K562 (cell line): ENCODE results near the gene LY6G6F. TPM values are rescaled to one million over a fixed set of nuclear protein-coding genes. Genes with fewer than 3 reads are reported as not detected.

Experiments
- CBFA2T3 ChIP-seq: fragments of 450-650 bp; IDR thresholded peaks from 2 replicates; pipeline ENCODE4 v1.6.1; 2017
- CBFB ChIP-seq: sonication (generic); formaldehyde crosslinking; IDR thresholded peaks from 2 replicates; pipeline ENCODE4 v1.4.0; 2020; ENCODE audit warnings: mild to moderate bottlenecking, missing genetic modification reagents
- CBX1 ChIP-seq: sonication (generic); IDR thresholded peaks from 2 replicates; pipeline ENCODE4 v1.6.1; 2016; ENCODE audit warnings: antibody characterized with exemption, low read depth, mild to moderate bottlenecking
- ESRRB ChIP-seq: fragments of 250-450 bp; sonication (Bioruptor Pico); IDR thresholded peaks from 2 replicates; pipeline ENCODE4 v1.5.0; 2020; ENCODE audit warnings: mild to moderate bottlenecking, moderate library complexity, borderline replicate concordance
- FOXJ2 ChIP-seq: fragments of 200-800 bp; sonication (Bioruptor generic); IDR thresholded peaks from 2 replicates; pipeline ENCODE4 v1.6.1; 2016; ENCODE audit warnings: missing genetic modification characterization, missing compliant biosample characterization
- HDAC3 ChIP-seq: fragments of 450-650 bp; IDR thresholded peaks from 2 replicates; pipeline ENCODE4 v1.6.1; 2018; ENCODE audit warnings: borderline replicate concordance, mild to moderate bottlenecking, moderate library complexity; ENCODE audit not compliant: partially characterized antibody
- HNRNPH1 ChIP-seq: fragments of 200-400 bp; formaldehyde crosslinking; optimal IDR thresholded peaks from 2 replicates; pipeline ENCODE3; 2017; ENCODE audit warnings: low read depth, mild to moderate bottlenecking, low read length, moderate library complexity
- JUN ChIP-seq, 2 experiments: sonication (generic) in 1 of 2; formaldehyde crosslinking in 1 of 2; IDR thresholded peaks; 2 replicates each; pipeline versions ENCODE4 v1.6.1 to v1.8.0; 2012 to 2022; ENCODE audit warnings: borderline replicate concordance in 2 of 2, mild to moderate bottlenecking in 2 of 2, improper control_type of control experiment in 1 of 2, low read depth in 1 of 2, low read length in 1 of 2, missing genetic modification reagents in 1 of 2
- MEF2D ChIP-seq: conservative IDR thresholded peaks from 2 replicates; pipeline ENCODE4 v1.6.1; 2016; ENCODE audit warnings: low read depth, missing genetic modification characterization, missing compliant biosample characterization
- PPARD ChIP-seq: fragments of 250-450 bp; sonication (Bioruptor Pico); IDR thresholded peaks from 2 replicates; pipeline ENCODE4 v1.8.0; 2022; ENCODE audit warnings: inconsistent platforms, mild to moderate bottlenecking, moderate library complexity
- PRMT5 ChIP-seq: sonication (generic); formaldehyde crosslinking; IDR thresholded peaks from 2 replicates; pipeline ENCODE4 v1.5.0; 2020; ENCODE audit warnings: missing genetic modification reagents
- RBFOX2 ChIP-seq: fragments of 200-400 bp; formaldehyde crosslinking; IDR thresholded peaks from 2 replicates; pipeline ENCODE4 v1.6.1; 2017; ENCODE audit warnings: low read depth, mild to moderate bottlenecking, low read length, moderate library complexity
- RNF219 ChIP-seq: fragments of 250-450 bp; sonication (Bioruptor Pico); IDR thresholded peaks from 2 replicates; pipeline ENCODE4 v1.5.0; 2022; ENCODE audit warnings: mild to moderate bottlenecking
- SIN3B ChIP-seq: fragments of 450-650 bp; IDR thresholded peaks from 2 replicates; pipeline ENCODE4 v1.6.1; 2017; ENCODE audit warnings: low read depth, mild to moderate bottlenecking, moderate library complexity
- SRF ChIP-seq, 2 experiments: fragments of 250-450, 450-650 bp in 1 of 2; sonication (Bioruptor Pico) in 1 of 2; sonication (generic) in 1 of 2; formaldehyde crosslinking; IDR thresholded peaks; 2 replicates each; pipeline versions ENCODE4 v1.5.0 to v1.5.1; 2020 to 2022; ENCODE audit warnings: mild to moderate bottlenecking in 1 of 2, missing genetic modification reagents in 1 of 2
- SRSF9 ChIP-seq: fragments of 200-400 bp; formaldehyde crosslinking; IDR thresholded peaks from 2 replicates; pipeline ENCODE4 v1.6.1; 2017; ENCODE audit warnings: low read depth, low read length, borderline replicate concordance
- ZBTB33 ChIP-seq: sonication (generic); formaldehyde crosslinking; IDR thresholded peaks from 2 replicates; pipeline ENCODE4 v1.8.1; 2023; ENCODE audit warnings: mild to moderate bottlenecking, missing genetic modification reagents
- ZFP36 ChIP-seq: fragments of 150-350 bp; IDR thresholded peaks from 2 replicates; pipeline ENCODE4 v1.6.1; 2018; ENCODE audit warnings: low read length, low read depth; ENCODE audit not compliant: partially characterized antibody
- ZNF224 ChIP-seq: sonication (generic); formaldehyde crosslinking; IDR thresholded peaks from 2 replicates; pipeline ENCODE4 v1.8.0; 2022; ENCODE audit warnings: mild to moderate bottlenecking, missing genetic modification reagents
- polyA plus RNA-seq, 8 experiments: library from polyadenylated mRNA; depleted of rRNA in 4 of 8; stranded (reverse) in 5 of 8; unstranded in 3 of 8; fragments of >200 nt; fragmentation: Nextera tagmentation in 2 of 8; fragmentation: Illumina TruSeq in 1 of 8; extraction: Ambion mirVana in 2 of 8; extraction: Trizol in 1 of 8; gene quantifications; 2 replicates each; pipeline versions ENCODE4 v1.2.1 to v1.2.3, GENCODE V29; 2011 to 2014; ENCODE audit warnings: inconsistent platforms in 1 of 8, missing spikeins in 1 of 8
- total RNA-seq, 7 experiments: library from RNA; depleted of rRNA in 6 of 7; stranded (reverse); fragments of >200 nt in 6 of 7; fragmentation: Illumina TruSeq in 2 of 7; extraction: Trizol in 2 of 7; gene quantifications; 2 replicates each; pipeline versions ENCODE4 v1.2.1 to v1.2.3, GENCODE V29; 2011 to 2021; ENCODE audit warnings: low replicate concordance in 1 of 7
- TF ChIP-seq, protein P1 (sequence below): fragments of 450-650 bp; IDR thresholded peaks from 2 replicates; pipeline ENCODE4 v1.6.1; 2016; ENCODE audit warnings: mild to moderate bottlenecking
- TF ChIP-seq, protein P2 (sequence below): fragments of 250-450 bp; sonication (Bioruptor Pico); IDR thresholded peaks from 2 replicates; pipeline ENCODE4 v1.4.0; 2020; ENCODE audit warnings: mild to moderate bottlenecking, moderate library complexity

The LY6G6F gene
- total and polyA plus RNA-seq, 9 of the 15 experiments (the other 6 are each of a cell fraction or from before 2014, with no cell fraction given): 0.14 to 0.50 (median 0.28) TPM; not detected in 2

DNA sequence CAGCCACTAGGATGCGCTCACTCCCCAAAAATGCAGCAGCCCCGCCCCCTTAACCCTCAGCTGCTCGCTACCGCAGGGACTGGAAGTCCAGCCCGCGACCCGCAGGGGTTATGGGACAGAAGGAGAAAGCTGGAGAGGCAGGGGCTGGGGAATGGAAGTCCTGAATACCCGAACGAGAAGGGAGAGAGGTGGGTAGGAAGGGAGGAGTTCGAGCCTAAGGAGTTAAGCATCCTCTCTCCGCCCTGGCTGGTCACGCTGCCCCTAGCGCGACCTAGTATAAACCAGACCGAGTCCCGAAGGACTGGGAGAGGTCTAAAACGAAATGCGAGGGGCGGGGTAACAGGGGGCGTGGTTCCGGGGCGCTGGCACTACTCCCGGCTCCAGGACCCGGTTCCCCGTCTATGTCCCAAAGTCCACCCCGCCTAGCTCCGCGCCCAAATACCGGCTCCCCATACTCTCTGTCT lies 22.9 kb downstream of the LY6G6F start (continued):
- TF ChIP-seq RNF219 (no peak), HDAC3 (no peak), CBFB (CRISPR knock-in tag) (peak; percentile 85), SRSF9 (no peak), PRMT5 (CRISPR knock-in tag) (no peak), HNRNPH1 (no peak), ZBTB33 (CRISPR knock-in tag) (no peak), PPARD (CRISPR knock-in tag) (no peak), MEF2D (no peak), CBFA2T3 (no peak), ZFP36 (peak; percentile 1), FOXJ2 (tag) (peak; percentile 49; the same call in 1 of the 2 replicates), SIN3B (no peak), RBFOX2 (no peak), SRF (CRISPR knock-in tag; IDR thresholded peaks at IDR 0.05) (peak; percentile 57 to 60; a peak in 2 of 4 replicates), ESRRB (CRISPR knock-in tag) (no peak), ZNF224 (CRISPR knock-in tag) (no peak), JUN (IDR thresholded peaks at IDR 0.05; ENCODE audit: borderline replicate concordance, low read depth, low read length) (peak; percentile 26; the same call in 1 of the 2 replicates), JUN (CRISPR knock-in tag; IDR thresholded peaks at IDR 0.05; ENCODE audit: borderline replicate concordance) (0 out of 2 replicates have a peak, but pooled peaks have one; percentile 88), CBX1 (no peak)
- TF ChIP-seq, protein P1, sequence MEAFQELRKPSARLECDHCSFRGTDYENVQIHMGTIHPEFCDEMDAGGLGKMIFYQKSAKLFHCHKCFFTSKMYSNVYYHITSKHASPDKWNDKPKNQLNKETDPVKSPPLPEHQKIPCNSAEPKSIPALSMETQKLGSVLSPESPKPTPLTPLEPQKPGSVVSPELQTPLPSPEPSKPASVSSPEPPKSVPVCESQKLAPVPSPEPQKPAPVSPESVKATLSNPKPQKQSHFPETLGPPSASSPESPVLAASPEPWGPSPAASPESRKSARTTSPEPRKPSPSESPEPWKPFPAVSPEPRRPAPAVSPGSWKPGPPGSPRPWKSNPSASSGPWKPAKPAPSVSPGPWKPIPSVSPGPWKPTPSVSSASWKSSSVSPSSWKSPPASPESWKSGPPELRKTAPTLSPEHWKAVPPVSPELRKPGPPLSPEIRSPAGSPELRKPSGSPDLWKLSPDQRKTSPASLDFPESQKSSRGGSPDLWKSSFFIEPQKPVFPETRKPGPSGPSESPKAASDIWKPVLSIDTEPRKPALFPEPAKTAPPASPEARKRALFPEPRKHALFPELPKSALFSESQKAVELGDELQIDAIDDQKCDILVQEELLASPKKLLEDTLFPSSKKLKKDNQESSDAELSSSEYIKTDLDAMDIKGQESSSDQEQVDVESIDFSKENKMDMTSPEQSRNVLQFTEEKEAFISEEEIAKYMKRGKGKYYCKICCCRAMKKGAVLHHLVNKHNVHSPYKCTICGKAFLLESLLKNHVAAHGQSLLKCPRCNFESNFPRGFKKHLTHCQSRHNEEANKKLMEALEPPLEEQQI: no peak
- TF ChIP-seq, protein P2, sequence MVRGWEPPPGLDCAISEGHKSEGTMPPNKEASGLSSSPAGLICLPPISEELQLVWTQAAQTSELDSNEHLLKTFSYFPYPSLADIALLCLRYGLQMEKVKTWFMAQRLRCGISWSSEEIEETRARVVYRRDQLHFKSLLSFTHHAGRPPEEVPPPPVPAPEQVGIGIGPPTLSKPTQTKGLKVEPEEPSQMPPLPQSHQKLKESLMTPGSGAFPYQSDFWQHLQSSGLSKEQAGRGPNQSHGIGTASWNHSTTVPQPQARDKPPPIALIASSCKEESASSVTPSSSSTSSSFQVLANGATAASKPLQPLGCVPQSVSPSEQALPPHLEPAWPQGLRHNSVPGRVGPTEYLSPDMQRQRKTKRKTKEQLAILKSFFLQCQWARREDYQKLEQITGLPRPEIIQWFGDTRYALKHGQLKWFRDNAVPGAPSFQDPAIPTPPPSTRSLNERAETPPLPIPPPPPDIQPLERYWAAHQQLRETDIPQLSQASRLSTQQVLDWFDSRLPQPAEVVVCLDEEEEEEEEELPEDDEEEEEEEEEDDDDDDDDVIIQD (CRISPR knock-in tag): no peak
